NB4 (cell line): ENCODE measurements around the gene PSMC2.

Experiments
- DNase-seq: peaks from one replicate; pipeline ENCODE4 v3.0.0; 2010; ENCODE audit warnings: low read depth
- H3K4me3 ChIP-seq: one replicate; pipeline ENCODE4 v1.5.1; 2011; ENCODE audit warnings: mild to moderate bottlenecking, low read depth, low read length, moderate library complexity
- CTCF ChIP-seq: IDR thresholded peaks from one replicate; pipeline ENCODE4 v1.5.1; 2012; ENCODE audit warnings: low read depth, low read length
- MAX ChIP-seq: IDR thresholded peaks from 2 replicates; pipeline ENCODE4 v1.6.1; 2011; ENCODE audit warnings: low read depth, low read length
- MYC ChIP-seq: IDR thresholded peaks from 2 replicates; pipeline ENCODE4 v1.6.1; 2011; ENCODE audit warnings: low read depth, low read length
- POLR2A ChIP-seq: IDR thresholded peaks from 2 replicates; pipeline ENCODE4 v1.6.1; 2011; ENCODE audit warnings: mild to moderate bottlenecking; ENCODE audit not compliant: insufficient read length; ENCODE audit errors: extremely low read depth

Gene PSMC2

GRCh38 chr7:103341466-103341865 lies 6.0 kb upstream of the PSMC2 start:
- DNase-seq: no peak
- peak overlapping the region; percentile 42 for H3K4me3 ChIP-seq
- TF ChIP-seq POLR2A (no peak), CTCF (no peak), MAX (no peak), MYC (no peak)

GRCh38 chr7:103343332-103343731 lies 4.1 kb upstream of the PSMC2 start:
- TF ChIP-seq POLR2A: no peak
- no peak for TF ChIP-seq MYC
- TF ChIP-seq MAX: no peak
- no peak for TF ChIP-seq CTCF
- H3K4me3 ChIP-seq: peak overlapping the region; percentile 84
- DNase-seq: no peak

GRCh38 chr7:103343758-103344452 lies 3.5 kb upstream of the PSMC2 start:
- TF ChIP-seq POLR2A (no peak), MAX (peak; percentile 79)
- DNase-seq: peak; percentile 73
- peak overlapping the region; percentile 84 for H3K4me3 ChIP-seq

- DNase-seq: peak; percentile 98
- peak within 1 kb of the TSS; percentile 84 for H3K4me3 ChIP-seq
- TF ChIP-seq POLR2A (peak; percentile 92), MYC (peak; percentile 99), CTCF (no peak), MAX (peak; percentile 91)
Measured at GRCh38 chr7:103344453-103345149, 2.8 kb upstream of the PSMC2 start, which contains the start of gene DNAJC2. Gene DNAJC2, minus strand, starts transcription at chr7:103344767. Its CDS starts 145 bp downstream, at chr7:103344622.

GRCh38 chr7:103346396-103346795 lies 1.0 kb upstream of the PSMC2 start:
- no peak for DNase-seq
- TF ChIP-seq MYC (no peak), CTCF (no peak), POLR2A (no peak), MAX (no peak)
- H3K4me3 ChIP-seq: peak overlapping the region; percentile 77

GRCh38 chr7:103348452-103348851 lies 1.0 kb downstream of the PSMC2 start:
- TF ChIP-seq CTCF: no peak
- no peak for TF ChIP-seq MAX
- no peak for TF ChIP-seq MYC
- no peak for TF ChIP-seq POLR2A
- peak; percentile 25 for DNase-seq
- H3K4me3 ChIP-seq: peak overlapping the region; percentile 77
